GM21390 (cell line): ENCODE measurements around the gene KDM8.
A peak's percentile ranks its signal among the peaks of the same experiment; 100 is the strongest.

ENCODE experiments used
- ATAC-seq: cut with Tn5 transposase; IDR thresholded peaks from one replicate; pipeline ENCODE4 v1.9.1; 2021; ENCODE audit not compliant: unreplicated experiment

KDM8 gene

DNA sequence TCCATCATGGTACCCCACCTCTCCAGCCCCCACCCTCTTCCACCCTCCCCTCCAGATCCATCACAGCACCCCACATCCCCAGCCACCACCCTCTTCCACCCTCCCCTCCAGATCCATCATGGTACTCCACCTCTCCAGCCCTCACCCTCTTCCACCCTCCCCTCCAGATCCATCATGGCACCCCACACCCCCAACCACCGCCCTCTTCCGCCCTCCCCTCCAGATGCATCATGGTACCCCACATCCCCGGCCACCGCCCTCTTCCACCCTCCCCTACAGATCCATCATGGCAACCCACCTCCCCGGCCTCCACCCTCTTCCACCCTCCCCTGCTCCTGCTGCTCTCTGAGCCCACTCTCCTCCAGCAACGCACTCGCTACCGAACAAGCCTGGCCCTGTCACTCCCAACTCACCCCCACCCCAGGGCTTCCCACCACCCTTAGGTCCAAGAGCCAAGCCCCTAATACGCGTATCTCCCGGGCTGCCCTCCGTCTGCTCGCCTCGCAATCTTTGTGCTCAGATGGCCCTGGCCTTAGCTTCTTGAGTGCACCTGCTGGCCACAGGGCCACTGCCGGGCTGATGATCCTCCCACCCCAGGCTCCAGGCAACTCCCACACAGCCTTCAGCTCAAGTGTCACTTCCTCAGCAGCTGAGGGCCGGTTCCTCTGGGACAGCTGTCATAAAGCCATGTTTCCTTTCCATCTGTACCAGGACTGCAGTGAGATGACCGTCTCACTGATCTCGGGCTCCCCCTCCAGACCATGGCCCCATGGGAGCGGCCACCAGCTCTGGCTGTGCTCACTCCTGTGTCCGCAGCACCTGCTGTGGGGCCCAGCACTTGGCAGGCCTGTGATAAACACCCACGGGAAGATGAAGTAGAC lies 25.5 kb downstream of the KDM8 start:
- no peak for ATAC-seq

DNA sequence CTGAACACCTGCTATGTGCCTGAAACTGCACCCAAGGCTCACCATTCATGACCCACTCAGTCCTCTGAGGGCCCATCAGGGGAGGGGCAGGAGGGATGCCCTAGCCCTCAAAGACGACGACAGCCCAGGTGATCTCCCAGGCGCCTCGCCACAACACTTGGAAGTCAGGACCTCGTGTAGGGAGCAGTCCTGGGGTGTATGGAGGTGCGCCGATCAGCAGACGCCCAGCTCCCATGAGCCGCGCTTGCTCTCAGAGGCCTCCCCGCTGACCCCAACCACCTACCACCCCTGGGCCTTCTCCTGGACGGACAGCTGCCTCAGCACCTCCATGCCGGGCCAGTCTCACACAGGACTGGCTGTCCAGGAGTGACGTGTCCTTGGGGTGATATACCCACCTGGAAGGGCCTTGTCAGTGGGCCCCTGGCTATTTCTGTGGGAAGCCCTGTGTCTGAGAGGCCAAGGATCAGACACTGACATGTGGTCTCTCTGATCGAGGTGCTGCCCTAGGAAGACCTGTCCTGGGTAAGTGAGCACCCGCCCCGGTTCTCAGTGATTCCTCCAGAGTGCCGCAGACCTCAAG lies 26.7 kb downstream of the KDM8 start:
- ATAC-seq: no peak

DNA sequence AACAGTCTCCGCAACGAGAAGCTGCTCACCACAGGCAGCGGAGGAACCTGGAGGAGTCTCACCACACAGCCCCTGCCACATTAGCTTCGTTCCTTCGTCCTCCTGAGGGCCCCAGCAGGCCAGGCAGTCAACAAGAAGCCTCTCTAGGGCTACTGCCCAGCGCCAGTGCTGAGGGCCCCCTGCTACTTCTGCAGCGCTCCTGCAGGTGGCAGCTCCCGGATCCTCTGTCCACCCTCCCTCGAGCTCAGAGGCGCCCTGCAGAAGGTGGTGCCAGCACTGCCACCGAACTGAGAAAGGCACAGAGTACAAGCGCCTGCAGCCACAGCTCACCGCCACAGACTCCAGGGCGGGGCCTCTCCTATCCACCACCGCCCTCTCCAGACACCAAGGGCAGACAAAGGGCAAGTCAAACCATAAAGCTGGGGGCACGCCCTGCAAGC lies 27.3 kb downstream of the KDM8 start:
- ATAC-seq: no peak

DNA sequence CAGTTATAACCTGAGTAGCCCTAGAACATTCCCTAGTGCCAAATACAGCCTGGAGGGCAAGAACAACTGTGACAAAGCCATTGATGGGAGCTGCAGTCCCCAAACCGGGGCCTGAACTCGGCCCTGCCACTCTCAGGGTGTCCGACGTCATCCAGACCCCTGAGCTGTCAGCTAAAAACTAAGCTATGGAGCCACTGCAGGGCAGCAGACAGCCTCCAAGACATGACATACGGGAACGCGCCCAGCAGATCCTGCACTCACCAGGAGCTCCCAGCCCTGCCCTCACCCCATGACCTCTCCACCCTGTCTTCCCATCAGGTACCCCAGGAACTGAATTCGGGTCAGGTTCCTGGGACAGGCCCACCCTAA lies 28.4 kb downstream of the KDM8 start:
- ATAC-seq: no peak

DNA sequence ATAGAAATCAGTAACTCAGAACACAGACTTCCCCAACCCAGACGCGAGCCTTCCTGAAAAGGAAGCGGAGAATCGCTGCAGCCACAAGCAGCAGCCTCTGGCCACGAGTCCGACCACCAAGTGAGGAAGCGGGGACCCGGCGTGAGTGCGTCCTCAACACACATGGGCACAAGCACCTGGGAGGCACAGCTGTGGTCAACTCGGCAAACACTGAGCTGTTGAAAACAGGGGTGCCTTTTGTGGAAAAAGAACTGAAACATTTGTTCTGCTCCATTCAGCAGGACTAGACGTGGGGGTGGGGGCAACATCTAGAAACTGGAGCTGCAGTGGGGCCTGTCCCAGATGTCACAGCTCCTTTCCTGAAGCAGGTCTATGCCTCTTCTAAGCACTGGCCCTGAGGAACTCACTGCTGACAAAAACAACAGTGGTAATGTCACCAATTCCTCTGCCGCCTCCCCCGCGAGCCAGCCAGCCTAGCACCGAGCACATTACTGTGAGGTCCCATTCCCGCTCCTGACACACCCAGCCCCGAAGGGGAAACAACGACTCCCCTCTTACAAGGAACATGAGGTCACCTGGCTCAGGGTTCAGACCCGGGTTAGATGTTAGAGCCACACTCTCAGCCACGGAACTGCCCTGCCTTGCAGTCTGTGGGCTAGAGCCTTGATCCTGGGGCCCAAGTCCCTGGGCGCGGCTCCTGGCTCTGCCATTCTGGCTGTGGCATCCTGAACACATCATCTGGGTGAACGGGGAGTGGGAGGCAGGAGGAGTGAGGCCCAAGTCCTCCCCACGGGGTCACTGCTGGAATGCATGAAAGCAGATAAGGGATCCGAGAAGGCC lies 29.0 kb downstream of the KDM8 start:
- peak; percentile 62 for ATAC-seq

DNA sequence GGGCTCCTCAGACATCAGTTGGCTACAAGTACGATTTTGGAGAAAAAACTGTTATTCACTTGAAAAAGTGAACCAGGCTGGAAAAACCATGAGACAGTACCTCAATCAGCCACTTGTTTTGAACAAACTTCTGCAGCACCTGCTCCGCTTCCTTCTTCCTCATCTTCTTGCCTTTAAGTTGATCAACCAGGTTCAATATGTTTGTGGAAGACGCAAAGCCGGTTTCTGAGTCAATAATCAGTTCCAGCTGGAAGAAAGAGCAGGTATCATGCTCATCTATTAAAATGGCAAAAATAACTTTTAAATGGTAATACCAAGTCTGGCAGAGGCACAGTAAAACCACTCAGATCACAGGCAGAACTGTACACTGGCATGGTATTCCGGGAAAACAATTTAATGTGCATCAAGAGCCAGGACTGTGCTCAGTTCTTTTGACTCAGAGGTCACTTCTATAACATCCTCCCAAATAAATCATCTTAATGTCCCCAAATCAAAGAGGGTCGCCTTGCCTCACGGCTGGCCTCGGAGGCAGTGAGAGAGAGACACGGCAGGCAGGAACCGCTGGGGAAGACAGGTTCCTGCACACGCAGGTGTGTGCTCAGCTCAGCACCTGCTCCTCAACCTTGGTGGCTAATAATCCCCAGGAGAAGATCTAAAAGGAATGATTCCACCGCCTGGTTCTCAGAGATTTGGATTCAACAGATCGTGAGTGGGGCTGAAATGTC lies 29.7 kb downstream of the KDM8 start:
- ATAC-seq: no peak

DNA sequence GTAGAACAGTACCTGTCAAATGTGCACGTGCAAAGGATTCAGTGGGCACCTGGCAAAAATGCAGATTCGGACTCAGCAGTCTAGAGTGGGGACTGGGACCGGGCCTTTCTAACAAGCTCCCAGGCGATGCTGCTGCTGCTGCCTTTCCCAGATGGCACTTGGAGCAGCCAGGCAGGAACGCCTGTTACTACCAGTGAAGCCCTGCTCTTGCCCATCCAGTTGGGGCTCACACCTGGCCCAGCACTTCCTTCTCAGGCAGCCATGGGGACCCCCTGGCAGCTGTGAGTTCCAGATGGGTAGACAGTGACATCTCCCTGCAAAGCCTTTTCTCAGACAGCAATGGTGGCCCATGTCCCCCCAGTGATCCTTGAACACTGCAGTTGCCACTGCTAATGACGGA lies 30.4 kb downstream of the KDM8 start:
- no peak for ATAC-seq

DNA sequence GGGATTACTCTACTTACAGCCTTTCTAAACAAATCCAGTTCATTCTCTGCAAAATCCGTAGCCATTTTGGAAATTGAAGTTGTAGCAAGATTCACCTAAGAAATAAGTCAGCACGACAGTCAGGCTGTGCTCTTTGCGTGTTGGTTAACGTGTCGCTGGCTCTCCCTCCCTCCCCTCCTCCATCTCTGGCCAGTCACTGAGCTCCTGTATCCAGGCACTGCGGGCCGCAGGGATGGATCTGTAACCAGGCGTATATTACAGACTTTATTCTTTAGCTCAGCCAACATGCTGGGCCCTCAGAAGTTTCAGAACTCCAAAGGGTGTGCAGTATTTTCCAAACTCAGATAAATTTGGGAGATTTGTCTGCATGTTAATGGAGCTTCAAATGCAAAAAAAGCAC lies 30.8 kb downstream of the KDM8 start:
- no peak for ATAC-seq

DNA sequence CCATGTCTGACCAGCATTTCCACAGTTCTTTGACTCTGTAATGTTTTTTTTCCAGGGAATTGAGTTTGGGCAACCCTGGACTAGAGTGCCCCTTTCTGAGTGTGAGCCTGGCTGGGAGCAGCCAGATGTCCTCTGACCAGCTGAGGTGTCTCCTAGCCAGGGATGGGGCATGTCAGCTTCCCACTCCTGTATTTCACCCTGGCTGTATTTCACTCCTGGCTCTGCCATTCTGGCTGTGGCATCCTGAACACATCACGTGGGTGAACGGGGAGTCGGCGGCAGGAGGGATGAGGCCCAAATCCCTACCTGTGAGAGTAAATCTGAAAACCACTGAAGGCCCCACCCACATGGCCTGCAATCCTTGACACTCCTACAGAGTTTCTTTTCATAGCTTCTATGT lies 31.3 kb downstream of the KDM8 start:
- no peak for ATAC-seq

DNA sequence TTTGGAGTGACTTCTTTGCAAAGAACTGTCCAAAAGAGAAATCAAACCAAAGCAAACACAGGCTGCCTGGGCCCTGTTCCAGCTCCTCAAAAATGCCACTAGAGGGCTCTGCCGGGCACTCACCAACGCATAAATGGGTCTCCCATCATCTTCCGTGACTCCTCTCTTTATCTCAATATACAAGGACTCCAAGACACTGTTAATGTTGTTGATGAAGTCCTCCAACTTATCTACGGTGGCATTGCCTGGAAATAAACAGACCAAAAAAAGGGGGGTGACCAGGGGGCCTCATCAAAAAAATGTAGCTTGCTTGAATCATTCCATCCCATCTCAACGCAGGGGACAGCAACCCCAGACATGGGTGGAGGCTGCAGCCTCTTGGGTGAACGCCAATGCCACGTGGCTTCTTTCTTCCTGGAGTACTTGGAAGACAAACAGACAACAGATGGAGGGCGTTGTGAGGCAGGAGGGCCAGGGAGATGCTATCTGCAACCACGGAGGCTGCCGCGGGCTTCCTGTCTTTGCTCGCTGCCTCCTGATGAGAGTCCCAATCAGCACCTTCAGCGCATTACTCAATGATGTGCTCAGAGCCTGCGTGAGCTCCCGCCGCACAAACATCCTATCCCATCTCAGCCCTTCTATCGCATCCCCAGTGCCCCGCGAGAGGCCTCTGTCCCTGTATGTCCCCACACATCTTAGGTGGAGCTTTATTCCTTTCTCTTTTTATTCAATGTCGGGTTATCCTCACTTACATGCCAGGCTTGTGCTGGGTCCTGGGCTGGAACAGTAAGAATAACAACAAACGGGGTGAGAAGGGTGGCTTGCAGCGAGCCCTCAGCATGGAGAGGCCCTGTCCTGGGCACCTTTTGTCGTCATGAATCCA lies 32.0 kb downstream of the KDM8 start:
- ATAC-seq: no peak

DNA sequence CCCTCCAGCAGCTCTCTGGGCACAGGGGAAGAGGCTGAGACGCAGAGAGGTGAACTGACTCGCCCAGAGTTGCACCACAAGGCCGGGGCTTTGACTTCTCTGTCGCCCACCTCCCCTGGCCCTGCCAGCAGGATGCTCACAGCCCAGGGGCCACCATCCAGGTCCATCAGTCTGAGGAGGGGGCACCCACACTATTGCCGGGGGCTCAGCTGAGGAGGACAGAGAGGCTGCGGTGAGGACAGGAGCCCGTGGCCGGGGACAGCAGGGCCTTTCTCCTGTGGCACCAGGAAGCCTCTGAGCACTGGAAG lies 32.6 kb downstream of the KDM8 start:
- no peak for ATAC-seq

DNA sequence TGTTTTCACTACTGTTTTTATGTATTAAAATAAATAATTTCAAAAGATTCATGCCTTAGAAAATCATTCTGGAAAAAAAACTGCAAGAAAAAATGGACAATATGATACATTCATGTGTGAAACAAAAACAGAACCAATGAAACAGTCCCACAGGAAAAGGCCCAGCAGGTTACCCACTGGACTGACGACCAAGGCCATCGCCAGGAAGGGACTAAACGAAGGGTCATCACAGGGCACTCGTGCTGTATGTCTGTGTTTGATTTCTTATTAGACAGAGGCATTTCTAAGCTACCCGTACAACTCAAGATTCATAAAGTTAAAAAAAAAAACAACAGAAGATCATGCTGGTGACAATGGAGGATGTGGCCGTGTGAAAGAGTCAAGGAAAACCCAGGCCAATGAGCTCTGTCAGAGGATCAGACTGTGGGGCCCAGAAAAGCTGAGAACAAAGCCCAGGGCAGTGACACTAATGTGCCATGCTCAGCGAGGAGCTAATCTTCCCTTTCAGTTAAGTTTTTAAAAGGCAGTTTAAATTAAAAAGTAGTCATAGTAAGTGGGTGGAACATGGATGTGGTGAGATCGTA lies 33.4 kb downstream of the KDM8 start:
- no peak for ATAC-seq

DNA sequence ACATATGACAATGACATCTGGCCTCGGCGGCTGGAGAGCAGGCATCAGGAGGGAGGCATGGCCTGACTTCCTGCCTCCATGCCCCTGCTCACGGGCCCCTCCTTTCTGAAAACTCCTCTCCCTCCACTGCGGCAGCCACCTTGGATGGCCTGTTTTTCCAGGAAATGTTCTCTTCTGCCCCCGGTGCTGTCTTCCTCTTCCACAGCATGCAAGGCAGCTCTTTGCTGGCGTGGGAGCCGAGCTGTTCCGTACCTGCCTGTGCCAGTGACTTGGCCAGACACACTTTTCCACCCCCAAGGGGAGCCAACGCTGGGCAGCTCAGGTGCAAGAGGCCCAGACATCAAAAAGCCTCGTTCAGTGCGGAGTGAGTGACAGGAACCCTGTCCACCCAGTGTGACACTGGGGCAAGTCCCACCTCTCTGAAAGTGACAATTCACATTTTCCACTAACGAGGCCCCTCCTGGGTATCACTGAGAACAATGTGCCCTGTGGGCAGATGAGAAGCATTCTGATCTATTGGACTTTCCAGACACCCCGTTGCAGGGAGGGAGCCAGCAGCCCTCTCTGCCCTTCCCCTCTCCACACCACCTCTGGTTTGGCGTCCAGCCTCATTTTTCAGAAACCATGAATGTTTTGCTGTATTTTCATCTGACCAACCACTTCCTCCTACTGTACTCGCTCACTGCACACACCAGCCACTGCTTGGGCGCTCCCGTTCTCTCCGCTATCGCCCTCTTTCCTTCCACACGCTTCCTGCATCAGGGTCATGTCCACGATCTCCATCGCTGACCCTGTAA lies 34.1 kb downstream of the KDM8 start:
- peak; percentile 66 for ATAC-seq

DNA sequence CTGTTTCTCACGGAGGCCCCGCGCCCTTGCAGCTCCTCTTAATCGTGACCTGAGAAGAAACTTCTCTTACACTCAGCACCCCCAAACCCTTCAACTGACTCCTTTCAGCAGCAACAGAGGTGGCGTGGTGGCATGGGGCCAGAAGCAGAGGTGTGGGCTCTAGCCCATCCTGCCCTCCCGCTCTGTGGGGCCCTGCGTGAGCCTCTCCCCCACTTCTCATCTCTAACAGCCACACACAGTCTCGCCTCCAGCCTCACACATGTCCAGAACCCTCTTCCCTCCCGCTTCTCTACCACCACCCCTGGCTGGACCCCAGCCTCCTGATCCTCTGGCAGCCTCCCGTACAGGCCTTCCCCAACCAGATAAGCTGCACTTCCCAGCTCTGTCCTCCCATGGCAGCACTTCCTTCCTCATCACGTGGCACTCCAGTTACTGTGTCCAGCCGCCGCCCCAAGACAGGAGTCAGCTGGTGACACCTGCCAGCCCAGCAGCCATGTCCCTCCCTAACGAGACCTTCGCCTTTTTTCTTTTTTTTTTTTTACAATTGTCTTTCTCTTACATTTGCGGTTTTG lies 34.8 kb downstream of the KDM8 start:
- peak; percentile 11 for ATAC-seq

DNA sequence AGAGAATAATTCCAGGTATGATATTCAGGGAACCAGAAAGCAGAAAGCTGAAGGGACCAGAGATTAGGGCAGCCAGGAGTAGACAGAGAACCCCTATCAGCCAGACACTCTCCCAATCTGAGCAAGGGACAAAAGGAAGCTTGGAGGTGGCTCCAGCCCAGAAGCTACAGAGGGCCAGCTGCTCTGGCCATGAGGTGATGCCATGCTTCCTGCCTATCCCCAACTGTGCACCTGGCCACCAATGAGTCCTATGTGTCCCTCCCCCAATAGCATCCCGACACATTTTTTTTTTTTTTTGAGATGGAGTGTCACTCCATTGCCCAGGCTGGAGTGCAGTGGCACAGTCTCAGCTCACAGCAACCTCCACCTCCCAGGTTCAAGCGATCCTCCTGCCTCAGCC lies 35.3 kb downstream of the KDM8 start:
- no peak for ATAC-seq

DNA sequence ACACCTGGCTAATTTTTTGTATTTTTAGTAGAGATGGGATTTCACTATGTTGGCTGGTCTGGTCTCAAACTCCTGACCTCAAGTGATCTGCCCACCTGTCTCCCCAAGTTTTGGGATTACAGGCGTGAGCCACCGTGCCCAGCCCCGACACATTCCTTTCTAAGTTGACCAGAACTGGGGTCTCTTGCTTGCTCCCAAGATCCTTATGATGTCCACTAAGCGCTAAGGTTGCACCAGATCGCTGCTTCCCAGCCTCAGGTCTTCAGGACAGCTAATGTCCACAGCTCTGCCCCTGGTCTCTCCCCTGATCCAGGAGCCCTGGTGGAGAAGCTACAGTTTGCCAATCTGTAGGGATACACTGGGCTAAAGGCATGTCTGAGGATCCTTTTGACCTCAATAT lies 35.7 kb downstream of the KDM8 start:
- ATAC-seq: no peak

DNA sequence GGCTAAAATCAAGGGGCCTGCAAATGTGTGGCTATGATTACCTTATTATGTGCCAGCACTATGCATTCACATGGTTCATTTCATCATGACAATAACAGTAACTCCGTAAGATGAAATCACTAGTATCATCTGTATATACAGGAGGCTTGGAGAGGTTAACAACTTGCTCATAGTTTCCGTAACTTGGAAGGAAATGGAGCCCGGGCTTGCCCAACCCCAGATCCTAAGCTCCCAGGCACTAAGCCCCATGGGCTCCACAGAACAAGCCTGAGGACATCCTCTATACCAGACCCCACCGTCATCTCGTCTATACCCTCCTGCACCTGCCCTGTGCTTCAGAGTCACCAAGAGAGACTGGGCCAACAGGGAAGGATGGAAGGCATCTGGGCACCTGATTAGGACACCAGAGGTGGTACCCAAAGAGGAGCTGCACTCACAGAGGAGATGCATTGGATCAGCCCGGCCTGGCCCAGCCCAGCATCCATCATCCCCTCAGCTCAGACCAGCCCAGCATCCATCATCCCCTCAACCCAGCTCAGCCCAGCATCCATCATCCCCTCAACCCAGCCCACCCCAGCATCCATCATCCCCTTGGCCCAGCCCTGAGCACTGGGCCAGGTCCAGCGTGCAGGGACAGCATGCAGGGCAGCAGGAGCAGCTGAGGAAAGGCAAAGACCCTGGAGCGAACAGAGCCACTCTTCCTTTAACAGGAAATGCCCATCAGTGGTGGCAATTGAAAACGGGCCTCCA lies 36.8 kb downstream of the KDM8 start:
- ATAC-seq: no peak

DNA sequence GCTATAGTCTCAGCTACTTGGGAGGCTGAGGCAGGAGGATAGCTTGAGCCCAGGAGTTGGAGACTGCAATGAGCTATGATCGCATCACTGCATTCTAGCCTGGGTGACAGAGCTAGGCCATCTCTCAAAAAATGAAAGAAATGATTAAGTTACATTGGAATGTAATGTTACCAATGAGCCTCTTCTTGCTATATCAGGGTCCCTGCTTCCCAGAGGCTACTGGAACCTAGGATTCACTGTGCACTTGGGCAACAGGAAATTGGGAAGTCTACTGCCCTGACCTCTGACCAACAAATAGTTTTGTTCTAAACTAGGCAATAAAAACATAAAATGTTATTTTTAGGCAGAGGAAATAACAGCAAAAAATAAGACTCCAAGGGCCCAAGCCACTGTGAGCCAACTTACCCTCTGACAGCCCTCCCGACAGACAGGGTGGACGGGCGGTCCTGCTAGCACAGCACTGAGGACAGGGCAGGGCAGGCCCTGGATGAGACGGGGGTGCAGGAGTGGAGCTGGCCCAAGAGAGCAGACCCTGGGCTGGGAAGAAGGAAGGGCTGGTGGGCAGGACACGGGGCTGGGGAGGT lies 37.7 kb downstream of the KDM8 start:
- ATAC-seq: no peak
